SK-N-SH (cell line): Measurements from ENCODE around the gene MAST4. TPM values are rescaled to one million over a fixed set of nuclear protein-coding genes. Genes with fewer than 3 reads are reported as not detected.

Experiments used
- CTCF ChIA-PET: fragments of 300-600, 350-600 bp; formaldehyde crosslinking; extraction: SDS; loops from one replicate; lab custom pipeline; 2021; lab: Yijun Ruan, JAX
- POLR2A ChIA-PET: fragments of 350-600 bp; sonication (Branson Sonifier 250); formaldehyde crosslinking; extraction: SDS; loops from one replicate; lab custom pipeline; 2020; ENCODE audit warnings: antibody characterized with exemption, inconsistent platforms; lab: Yijun Ruan, JAX
- DNase-seq: peaks from one replicate; pipeline ENCODE4 v3.0.0; 2012
- H2AFZ ChIP-seq: fragments of 200-600 bp; sonication (generic); 2 replicates; pipeline ENCODE4 v1.8.1; 2016; ENCODE audit warnings: antibody characterized with exemption, mild to moderate bottlenecking, low read depth
- H3F3A ChIP-seq: fragments of 200-600 bp; sonication (generic); replicated peaks from 2 replicates; pipeline ENCODE3; 2016; ENCODE audit warnings: antibody characterized with exemption, mild to moderate bottlenecking; ENCODE audit not compliant: insufficient read depth
- H3K27ac ChIP-seq, 2 experiments: fragments of 200-500 bp in 1 of 2; fragments of 200-600 bp in 1 of 2; sonication (Bioruptor generic) in 1 of 2; sonication (generic), shearing (Covaris generic) in 1 of 2; 2 replicates each; pipeline versions ENCODE4 v1.5.1 to v1.6.1; 2014 to 2016; ENCODE audit warnings: low read depth in 2 of 2, inconsistent platforms in 1 of 2, low read length in 1 of 2, mild to moderate bottlenecking in 1 of 2, mixed read lengths in 1 of 2
- H3K27me3 ChIP-seq: fragments of 200-600 bp; sonication (generic), shearing (Covaris generic); 2 replicates; pipeline ENCODE4 v1.6.1; 2016; ENCODE audit warnings: mixed run types; ENCODE audit not compliant: insufficient read depth
- H3K36me3 ChIP-seq, 2 experiments: fragments of 200-500 bp in 1 of 2; fragments of 200-600 bp in 1 of 2; sonication (Bioruptor generic) in 1 of 2; sonication (generic) in 1 of 2; replicated peaks in 1 of 2; 2 replicates each; pipeline versions ENCODE3 to v1.5.1; 2014 to 2016; ENCODE audit warnings: low read length in 1 of 2, mild to moderate bottlenecking in 1 of 2; ENCODE audit not compliant: insufficient read depth in 2 of 2, control insufficient read depth in 1 of 2
- H3K4me1 ChIP-seq, 2 experiments: fragments of 200-500 bp in 1 of 2; fragments of 200-600 bp in 1 of 2; sonication (Bioruptor generic) in 1 of 2; sonication (generic), shearing (Covaris generic) in 1 of 2; 2 replicates each; pipeline versions ENCODE4 v1.5.1 to v1.6.1; 2014 to 2016; ENCODE audit warnings: low read depth in 1 of 2, low read length in 1 of 2, mixed run types in 1 of 2; ENCODE audit not compliant: insufficient read depth in 2 of 2, control insufficient read depth in 1 of 2
- H3K4me2 ChIP-seq: fragments of 200-600 bp; sonication (generic), shearing (Covaris generic); 2 replicates; pipeline ENCODE4 v1.6.1; 2017; ENCODE audit warnings: mixed run types
- H3K4me3 ChIP-seq, 2 experiments: fragments of 200-500 bp in 1 of 2; fragments of 200-600 bp in 1 of 2; sonication (Bioruptor generic) in 1 of 2; sonication (generic), shearing (Covaris generic) in 1 of 2; 2 replicates each; pipeline versions ENCODE4 v1.5.1 to v1.8.1; 2014 to 2016; ENCODE audit warnings: low read depth in 2 of 2, inconsistent platforms in 1 of 2, low read length in 1 of 2, mild to moderate bottlenecking in 1 of 2, mixed read lengths in 1 of 2, moderate library complexity in 1 of 2
- H3K79me2 ChIP-seq: fragments of 200-600 bp; sonication (generic); 2 replicates; pipeline ENCODE4 v1.8.1; 2017; ENCODE audit warnings: mild to moderate bottlenecking; ENCODE audit not compliant: insufficient read depth
- H3K9ac ChIP-seq: fragments of 200-600 bp; sonication (generic); 2 replicates; pipeline ENCODE4 v1.6.1; 2017; ENCODE audit warnings: mixed run types
- H3K9me2 ChIP-seq: fragments of 200-600 bp; sonication (generic); 2 replicates; pipeline ENCODE4 v1.6.1; 2017; ENCODE audit warnings: mixed run types
- H3K9me3 ChIP-seq: fragments of 200-600 bp; sonication (generic); 2 replicates; pipeline ENCODE4 v1.6.1; 2017; ENCODE audit warnings: mixed run types, mild to moderate bottlenecking, moderate library complexity
- H4K20me1 ChIP-seq: fragments of 200-600 bp; sonication (generic); 2 replicates; pipeline ENCODE4 v1.6.1; 2017; ENCODE audit warnings: mild to moderate bottlenecking, mixed run types; ENCODE audit not compliant: insufficient read depth
- CHD2 ChIP-seq: fragments of 150-350 bp; IDR thresholded peaks from 2 replicates; pipeline ENCODE4 v1.6.1; 2018; ENCODE audit warnings: low read length; ENCODE audit not compliant: partially characterized antibody
- FOXJ3 ChIP-seq: sonication (generic); formaldehyde crosslinking; IDR thresholded peaks from 2 replicates; pipeline ENCODE4 v1.5.1; 2020; ENCODE audit warnings: mild to moderate bottlenecking, missing genetic modification reagents
- GABPA ChIP-seq: IDR thresholded peaks from 2 replicates; pipeline ENCODE4 v1.4.0; 2012; ENCODE audit warnings: low read depth, mild to moderate bottlenecking
- POLR2AphosphoS5 ChIP-seq: IDR thresholded peaks from 2 replicates; pipeline ENCODE4 v1.6.1; 2012; ENCODE audit warnings: low read depth, low read length
- RAD21 ChIP-seq: IDR thresholded peaks from 2 replicates; pipeline ENCODE4 v1.6.1; 2012; ENCODE audit warnings: mild to moderate bottlenecking, low read length
- REST ChIP-seq: IDR thresholded peaks from 2 replicates; pipeline ENCODE4 v1.6.1; 2012; ENCODE audit warnings: mild to moderate bottlenecking, low read depth, low read length, moderate library complexity
- RFX5 ChIP-seq: IDR thresholded peaks from 2 replicates; pipeline ENCODE4 v1.6.1; 2012; ENCODE audit warnings: mild to moderate bottlenecking, improper control_type of control experiment, low read length
- SIN3A ChIP-seq: IDR thresholded peaks from 2 replicates; pipeline ENCODE4 v1.6.1; 2012; ENCODE audit warnings: low read depth, mild to moderate bottlenecking, low read length, moderate library complexity, borderline replicate concordance
- SMC3 ChIP-seq: IDR thresholded peaks from 2 replicates; pipeline ENCODE4 v1.6.1; 2012; ENCODE audit warnings: low read depth, low read length, improper control_type of control experiment
- TCF12 ChIP-seq: IDR thresholded peaks from 2 replicates; pipeline ENCODE4 v1.4.0; 2012
- YY1 ChIP-seq: IDR thresholded peaks from 2 replicates; pipeline ENCODE4 v1.4.0; 2012; ENCODE audit warnings: low read depth, mild to moderate bottlenecking
- ZBTB33 ChIP-seq: IDR thresholded peaks from 2 replicates; pipeline ENCODE4 v1.4.0; 2012; ENCODE audit warnings: low read depth, borderline replicate concordance
- WGBS: methylation state at CpG from one replicate; pipeline ENCODE4 v1.1.6; 2017; ENCODE audit warnings: low lambda C conversion rate; 5-methylcytosine and 5-hydroxymethylcytosine counted together
- polyA plus RNA-seq, 3 experiments: library from polyadenylated mRNA; depleted of rRNA; stranded (reverse); fragments of >200 nt; gene quantifications; 2 replicates each; pipeline ENCODE4 v1.2.3, GENCODE V29; 2012
- TF ChIP-seq, protein P1 (sequence below): IDR thresholded peaks from 2 replicates; pipeline ENCODE4 v1.4.0; 2012; ENCODE audit warnings: low read depth, borderline replicate concordance

Gene MAST4
- polyA plus RNA-seq, 1 of the 3 experiments (the other 2 are of a cell fraction), result 2.2 TPM

DNA sequence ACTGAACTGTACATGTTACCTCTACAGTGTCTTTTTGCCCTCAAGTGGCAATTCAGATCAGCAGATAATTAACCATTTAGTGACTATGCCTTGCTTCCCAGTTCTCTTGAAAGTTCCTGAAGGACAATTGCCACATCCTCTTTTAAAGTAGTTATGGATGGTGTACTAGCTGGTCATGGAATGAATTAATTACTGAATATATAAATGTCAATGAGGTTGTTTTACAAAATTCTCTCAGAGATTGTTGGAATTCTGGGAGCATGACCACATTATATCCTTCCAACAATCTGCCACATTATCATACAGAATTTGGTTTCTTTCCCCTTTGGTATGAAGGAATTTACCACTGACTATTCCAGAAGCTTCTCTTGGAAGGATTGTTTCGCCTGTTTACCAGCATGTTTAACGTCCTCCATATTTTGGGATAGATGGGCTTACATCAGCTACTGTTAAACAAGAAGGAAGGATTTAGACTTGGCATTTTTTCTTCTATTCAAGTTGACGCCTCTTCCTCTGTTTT, 424.0 kb downstream of the MAST4 start:
- no peak overlapping the region for H3K9ac ChIP-seq
- H2AFZ ChIP-seq, result no peak overlapping the region
- no peaks in the 10 kb centered on the region; the same call in 1 of the 2 replicates for H3K9me2 ChIP-seq
- H3K27ac ChIP-seq, result no peak overlapping the region
- ChIA-PET POLR2A (no interaction called here), CTCF (interaction anchor here (0.9 kb wide), 1 partner anchor 10 kb away, joined by 3 read pairs; no protein-coding TSS in a partner anchor)
- H3K36me3 ChIP-seq, result no peaks in the 10 kb centered on the region
- no peaks in the 10 kb centered on the region for H3K9me3 ChIP-seq
- 94% methylated on average over 3 of the region's 3 CpGs for WGBS
- H3K4me2 ChIP-seq, result no peak overlapping the region
- H3K4me3 ChIP-seq, result no peak overlapping the region
- H4K20me1 ChIP-seq, result no peaks in the 10 kb centered on the region
- no peaks in the 10 kb centered on the region for H3K79me2 ChIP-seq
- no peaks in the 10 kb centered on the region for H3K27me3 ChIP-seq
- TF ChIP-seq GABPA (no peak), POLR2AphosphoS5 (no peak), CHD2 (no peak), REST (no peak), FOXJ3 (CRISPR knock-in tag) (no peak), ZBTB33 (no peak), RAD21 (no peak), YY1 (no peak), SMC3 (no peak), RFX5 (no peak)
- TF ChIP-seq, protein P1, sequence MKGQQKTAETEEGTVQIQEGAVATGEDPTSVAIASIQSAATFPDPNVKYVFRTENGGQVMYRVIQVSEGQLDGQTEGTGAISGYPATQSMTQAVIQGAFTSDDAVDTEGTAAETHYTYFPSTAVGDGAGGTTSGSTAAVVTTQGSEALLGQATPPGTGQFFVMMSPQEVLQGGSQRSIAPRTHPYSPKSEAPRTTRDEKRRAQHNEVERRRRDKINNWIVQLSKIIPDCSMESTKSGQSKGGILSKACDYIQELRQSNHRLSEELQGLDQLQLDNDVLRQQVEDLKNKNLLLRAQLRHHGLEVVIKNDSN, result no peak
- peaks cover 0 to 2% of the 10 kb centered on the region in 2 experiments; a peak in 2 of 4 replicates for H3K4me1 ChIP-seq
- peaks cover 6% of the 10 kb centered on the region for H3F3A ChIP-seq
- DNase-seq, result no peak

DNA sequence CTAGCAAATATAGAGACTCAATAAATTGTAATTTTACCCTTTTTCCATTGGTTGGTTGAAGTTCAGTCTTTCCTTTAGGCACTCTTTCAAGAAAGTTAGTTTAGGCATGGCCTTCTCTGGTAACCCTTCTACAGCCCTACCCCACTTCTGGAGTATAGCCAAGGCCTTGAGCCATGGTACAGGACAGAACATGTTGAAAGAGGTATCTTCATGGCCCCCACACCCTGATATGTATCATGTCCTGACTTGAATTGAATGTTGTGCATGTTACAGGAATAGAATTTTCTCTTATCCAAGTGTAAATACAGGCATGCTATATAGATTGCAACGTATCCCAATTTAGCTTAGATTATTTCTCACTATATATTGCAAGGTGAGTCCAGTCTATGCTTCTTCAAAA, 424.8 kb downstream of the MAST4 start:
- Histone ChIP-seq H3K4me3 (no peak overlapping the region), H3K79me2 (no peaks in the 10 kb centered on the region), H3F3A (peaks cover 4% of the 10 kb centered on the region), H3K27me3 (no peaks in the 10 kb centered on the region), H4K20me1 (no peaks in the 10 kb centered on the region), H3K9me2 (no peaks in the 10 kb centered on the region; the same call in 1 of the 2 replicates), H3K4me1 (peaks cover 0 to under 1% of the 10 kb centered on the region in 2 experiments; a peak in 1 of 4 replicates), H3K36me3 (no peaks in the 10 kb centered on the region), H3K27ac (no peak overlapping the region), H3K9ac (no peak overlapping the region), H3K4me2 (no peak overlapping the region), H3K9me3 (no peaks in the 10 kb centered on the region), H2AFZ (no peak overlapping the region)
- TF ChIP-seq FOXJ3 (CRISPR knock-in tag) (no peak), TCF12 (no peak), SIN3A (no peak)
- ChIA-PET CTCF (no interaction called here), POLR2A (no interaction called here)
- 67% methylated on average over 1 of the region's 1 CpG for WGBS
- DNase-seq, result no peak
